WTC11 (cell line): Measurements from ENCODE around the gene POLH. TPM values are rescaled to one million over a fixed set of nuclear protein-coding genes. Genes with fewer than 3 reads are reported as not detected.
"Not testable (repeated sequence)": the region's sequence is repeated elsewhere in the genome, so short reads cannot be mapped to it uniquely, and the experiment has no call there.

Experiments
- ATAC-seq: fragments of 200-7000 bp; cut with Tn5 transposase; 2 replicates; pipeline ENCODE4 v1.10.0; 2021; ENCODE audit warnings: mild to moderate bottlenecking, moderate library complexity
- CTCF ChIA-PET: fragments of 300-600 bp; sonication (Branson Sonifier 250); formaldehyde crosslinking; loops from one replicate; lab custom pipeline; 2021; ENCODE audit warnings: antibody characterized with exemption; lab: Charles Lee
- POLR2A ChIA-PET: fragments of 350-600 bp; sonication (Branson Sonifier 250); formaldehyde crosslinking; loops from one replicate; lab custom pipeline; 2021; ENCODE audit warnings: antibody characterized with exemption; lab: Charles Lee
- DNase-seq: peaks from one replicate; pipeline ENCODE4 v3.0.0; 2021; ENCODE audit warnings: low spot score
- H3K27ac Mint-ChIP-seq: 2 replicates; pipeline ENCODE4 v1.8.0; 2021; ENCODE audit warnings: mixed read lengths
- H3K27me3 Mint-ChIP-seq: 2 replicates; pipeline ENCODE4 v1.8.0; 2021; ENCODE audit warnings: low read depth, mild to moderate bottlenecking, moderate library complexity, mixed read lengths
- H3K36me3 Mint-ChIP-seq: 2 replicates; pipeline ENCODE4 v1.8.0; 2021; ENCODE audit warnings: mixed read lengths
- H3K4me1 Mint-ChIP-seq: 2 replicates; pipeline ENCODE4 v1.8.0; 2022; ENCODE audit warnings: mixed read lengths
- H3K4me3 Mint-ChIP-seq: 2 replicates; pipeline ENCODE4 v1.8.0; 2021; ENCODE audit warnings: mild to moderate bottlenecking, moderate library complexity, mixed read lengths
- H3K9me3 Mint-ChIP-seq: 2 replicates; pipeline ENCODE4 v1.8.0; 2021; ENCODE audit warnings: mixed read lengths
- MXD4 ChIP-seq: fragments of 250-450 bp; sonication (Bioruptor Pico); IDR thresholded peaks from 2 replicates; pipeline ENCODE4 v1.8.0; 2021; ENCODE audit warnings: mild to moderate bottlenecking, moderate library complexity, borderline replicate concordance
- SMAD3 ChIP-seq: sonication (generic); formaldehyde crosslinking; IDR thresholded peaks from 2 replicates; pipeline ENCODE4 v1.8.0; 2022; ENCODE audit warnings: missing genetic modification reagents, mild to moderate bottlenecking, borderline replicate concordance
- total RNA-seq: library from RNA; stranded (reverse); gene quantifications from 3 replicates; pipeline ENCODE4 v1.2.3, GENCODE V29; 2021
- TF ChIP-seq, protein P1 (sequence below): sonication (generic); formaldehyde crosslinking; IDR thresholded peaks from 2 replicates; pipeline ENCODE4 v1.8.1; 2023; ENCODE audit warnings: mild to moderate bottlenecking, missing genetic modification reagents
- TF ChIP-seq, protein P2 (sequence below): sonication (generic); formaldehyde crosslinking; IDR thresholded peaks from 2 replicates; pipeline ENCODE4 v1.8.1; 2022; ENCODE audit warnings: mild to moderate bottlenecking, moderate library complexity, missing genetic modification reagents

Gene POLH
- total RNA-seq, 1 experiment from 2014 or later, result 28.0 TPM

DNA sequence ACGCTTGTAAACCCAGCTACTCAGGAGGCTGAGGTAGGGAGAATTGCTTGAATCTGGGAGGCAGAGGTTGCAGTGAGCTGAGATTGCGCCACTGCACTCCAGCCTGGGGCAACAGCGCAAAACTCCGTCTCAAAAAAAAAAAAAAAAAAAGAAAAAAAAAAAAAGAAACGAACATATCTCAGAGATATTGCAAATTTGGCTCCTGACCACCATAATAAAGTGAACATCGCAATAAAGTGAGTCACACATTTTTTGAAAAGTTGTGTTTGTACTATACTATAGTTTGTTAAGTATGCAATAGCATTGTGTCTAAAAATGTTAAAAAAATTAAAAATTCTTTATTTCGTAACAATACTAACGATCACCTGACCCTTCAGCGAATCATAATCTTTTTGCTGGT lies 82.2 kb downstream of the POLH start (continued):
- TF ChIP-seq, protein P1, sequence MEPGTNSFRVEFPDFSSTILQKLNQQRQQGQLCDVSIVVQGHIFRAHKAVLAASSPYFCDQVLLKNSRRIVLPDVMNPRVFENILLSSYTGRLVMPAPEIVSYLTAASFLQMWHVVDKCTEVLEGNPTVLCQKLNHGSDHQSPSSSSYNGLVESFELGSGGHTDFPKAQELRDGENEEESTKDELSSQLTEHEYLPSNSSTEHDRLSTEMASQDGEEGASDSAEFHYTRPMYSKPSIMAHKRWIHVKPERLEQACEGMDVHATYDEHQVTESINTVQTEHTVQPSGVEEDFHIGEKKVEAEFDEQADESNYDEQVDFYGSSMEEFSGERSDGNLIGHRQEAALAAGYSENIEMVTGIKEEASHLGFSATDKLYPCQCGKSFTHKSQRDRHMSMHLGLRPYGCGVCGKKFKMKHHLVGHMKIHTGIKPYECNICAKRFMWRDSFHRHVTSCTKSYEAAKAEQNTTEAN, result no peak
- TF ChIP-seq, protein P2, sequence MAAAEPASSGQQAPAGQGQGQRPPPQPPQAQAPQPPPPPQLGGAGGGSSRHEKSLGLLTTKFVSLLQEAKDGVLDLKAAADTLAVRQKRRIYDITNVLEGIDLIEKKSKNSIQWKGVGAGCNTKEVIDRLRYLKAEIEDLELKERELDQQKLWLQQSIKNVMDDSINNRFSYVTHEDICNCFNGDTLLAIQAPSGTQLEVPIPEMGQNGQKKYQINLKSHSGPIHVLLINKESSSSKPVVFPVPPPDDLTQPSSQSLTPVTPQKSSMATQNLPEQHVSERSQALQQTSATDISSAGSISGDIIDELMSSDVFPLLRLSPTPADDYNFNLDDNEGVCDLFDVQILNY, result no peak
- TF ChIP-seq MXD4 (no peak), SMAD3 (CRISPR knock-in tag) (no peak)
- TF ChIP-seq, all 79 proteins: peak for 0

GRCh38 chr6:43662948-43663347 lies 87.0 kb downstream of the POLH start:
- ATAC-seq, DNase-seq, POLR2A ChIA-PET, H3K36me3 Mint-ChIP-seq, H3K9me3 Mint-ChIP-seq, H3K4me3 Mint-ChIP-seq, H3K27ac Mint-ChIP-seq, CTCF ChIA-PET: not testable (repeated sequence)
- Mint-ChIP-seq H3K27me3 (peaks cover 20% of the 10 kb centered on the region), H3K4me1 (peaks cover 10% of the 10 kb centered on the region)

Other genes starting within 250 kb of the POLH start
- gene ZNF318, start 206.5 kb upstream of the POLH start, total RNA-seq, result 19.0 to 24.3 TPM (median 19.7 TPM) in 3 replicates
- gene ABCC10, start 148.6 kb upstream of the POLH start, total RNA-seq, result 23.8 to 26.6 TPM (median 25.5 TPM) in 3 replicates
- 0.18 to 0.81 TPM (median 0.37 TPM) in 3 replicates for gene DLK2, start 120.6 kb upstream of the POLH start, total RNA-seq
- 40.2 to 40.8 TPM (median 40.4 TPM) in 3 replicates for gene TJAP1, start 98.6 kb upstream of the POLH start, total RNA-seq
- 0.73 to 1.4 TPM (median 0.76 TPM) in 3 replicates for gene LRRC73, start 65.8 kb upstream of the POLH start, total RNA-seq
- gene YIPF3, start 59.3 kb upstream of the POLH start, total RNA-seq, result 79.1 to 82.4 TPM (median 81.3 TPM) in 3 replicates
- gene POLR1C, start 59.1 kb upstream of the POLH start, total RNA-seq, result 32.8 to 46.6 TPM (median 34.2 TPM) in 3 replicates
- gene XPO5, start 147 bp upstream of the POLH start, total RNA-seq, result 84.9 to 97.8 TPM (median 86.0 TPM) in 3 replicates
- gene GTPBP2, start 53.1 kb downstream of the POLH start, total RNA-seq, result 61.1 to 76.4 TPM (median 63.4 TPM) in 3 replicates
- gene MAD2L1BP, start 59.7 kb downstream of the POLH start, total RNA-seq, result 28.6 to 31.6 TPM (median 30.1 TPM) in 3 replicates
- 0.16 to 0.35 TPM (median 0.32 TPM) in 3 replicates for gene RSPH9, start 68.9 kb downstream of the POLH start, total RNA-seq
- gene MRPS18A, start 111.6 kb downstream of the POLH start, total RNA-seq, result 58.6 to 61.6 TPM (median 59.1 TPM) in 3 replicates
- gene VEGFA, start 194.0 kb downstream of the POLH start, total RNA-seq, result 41.9 to 44.4 TPM (median 43.8 TPM) in 3 replicates